Psoas muscle (tissue), 8 donors: ENCODE results near the gene KPNA4. TPM values are rescaled to one million over a fixed set of nuclear protein-coding genes. Genes with fewer than 3 reads are reported as not detected.
"Not testable (repeated sequence)": the region's sequence is repeated elsewhere in the genome, so short reads cannot be mapped to it uniquely, and the experiment has no call there.

Experiments
- ATAC-seq, 4 donors: fragments of 200-7000 bp; cut with Tn5 transposase; one replicate each; pipeline ENCODE4 v1.9.1; 2020; ENCODE audit warnings: moderate library complexity in 3 of 4, mild to moderate bottlenecking in 2 of 4
- DNase-seq, 2 donors: peaks; one replicate each; pipeline ENCODE4 v3.0.0-alpha.2; 2020
- H3K27ac ChIP-seq: fragments of 200-600 bp; one replicate; pipeline ENCODE4 v1.8.0; 2022
- H3K27me3 ChIP-seq, 3 donors: fragments of 200-600 bp in 1 of 3; one replicate each; pipeline versions ENCODE4 v1.6.1 to v1.8.0; 2013 to 2022; ENCODE audit warnings: low read length in 2 of 3, mild to moderate bottlenecking in 2 of 3, moderate library complexity in 1 of 3; ENCODE audit not compliant: insufficient read depth in 3 of 3
- H3K36me3 ChIP-seq, 2 donors: fragments of 200-600 bp in 1 of 2; one replicate each; pipeline versions ENCODE4 v1.6.1 to v1.8.0; 2013 to 2022; ENCODE audit warnings: low read depth in 1 of 2, mild to moderate bottlenecking in 1 of 2, moderate library complexity in 1 of 2; ENCODE audit not compliant: insufficient read depth in 1 of 2
- H3K4me1 ChIP-seq: fragments of 200-600 bp; one replicate; pipeline ENCODE4 v1.8.0; 2022
- H3K4me3 ChIP-seq: fragments of 200-600 bp; one replicate; pipeline ENCODE4 v1.8.0; 2022; ENCODE audit warnings: mild to moderate bottlenecking
- H3K9me3 ChIP-seq: fragments of 200-600 bp; one replicate; pipeline ENCODE4 v1.8.0; 2022
- WGBS, 3 donors: extraction: QIAGEN DNeasy Blood & Tissue Kit; methylation state at CpG; one replicate each; pipeline versions ENCODE4 v1.1.6 to v1.1.7; 2013; 5-methylcytosine and 5-hydroxymethylcytosine counted together
- intact Hi-C, 2 donors: fragments of 100-400 bp; cut with DNase I; formaldehyde crosslinking; loops; one replicate each; pipeline versions ENCODE4 v1.11.0 to v1.14.2; 2022
- polyA plus RNA-seq, 3 donors: library from polyadenylated mRNA; stranded (reverse); fragments of 200-250 nt; gene quantifications; one replicate each; pipeline ENCODE4 v1.2.3, GENCODE V29; 2013
- total RNA-seq, 4 donors: library from RNA; stranded (reverse); fragmentation: NEBNext Ultra II Directional in 2 of 4; extraction: Animal tissue kit (Norgen Biotek cat#: 25700) in 2 of 4; gene quantifications; one replicate each; pipeline versions ENCODE4 v1.2.1 to v1.2.4, GENCODE V29; 2021 to 2023
- TF ChIP-seq, protein P1 (sequence below): fragments of 200-600 bp; IDR thresholded peaks from one replicate; pipeline ENCODE4 v1.8.0; 2022; ENCODE audit warnings: antibody characterized with exemption
- donor health status: healthy with polysubstance abuse.
- donor health status: DM: no; HTN: no; CAD: no; lungs with moderate emphysema.
- donor health status: Bipolar disorder and iron deficiency.
- donor health status: healthy.
- donor health status: DM: yes; HTN: yes; CAD: no.
- donor health status: DM: no; HTN: no; CAD: no.
- donor health status: DM: no; HTN: no; CAD: no.
- donor health status: DM: yes; HTN: yes; CAD: no.

Gene KPNA4
- total and polyA plus RNA-seq, 7 donors: 48.5 to 236 (median 197) TPM

DNA sequence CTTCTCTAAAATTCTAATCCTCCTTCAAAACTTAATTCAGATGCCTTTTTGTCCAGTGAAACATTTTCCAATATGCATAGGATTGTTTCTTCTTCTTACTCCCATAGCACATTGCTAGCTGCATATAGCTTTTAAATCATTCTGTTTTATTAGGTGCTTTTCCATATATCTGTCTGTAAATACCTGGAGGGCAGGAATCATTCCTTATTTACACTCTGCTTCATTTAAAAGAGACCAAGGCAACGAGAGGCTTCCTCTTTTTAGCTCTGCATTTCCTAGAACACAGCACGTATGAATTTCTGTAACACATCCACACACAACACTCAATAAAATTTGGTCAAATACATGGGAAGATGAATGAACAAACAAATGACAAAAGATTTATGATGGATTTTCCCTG is 43.5 kb upstream of the KPNA4 start:
- Histone ChIP-seq H3K27me3 (no peaks in the 10 kb centered on the region), H3K4me1 (no peaks in the 10 kb centered on the region), H3K4me3 (no peak overlapping the region), H3K36me3 (no peaks in the 10 kb centered on the region), H3K27ac (no peak overlapping the region), H3K9me3 (no peaks in the 10 kb centered on the region)
- intact Hi-C loops: no loop called here
- TF ChIP-seq, protein P1, sequence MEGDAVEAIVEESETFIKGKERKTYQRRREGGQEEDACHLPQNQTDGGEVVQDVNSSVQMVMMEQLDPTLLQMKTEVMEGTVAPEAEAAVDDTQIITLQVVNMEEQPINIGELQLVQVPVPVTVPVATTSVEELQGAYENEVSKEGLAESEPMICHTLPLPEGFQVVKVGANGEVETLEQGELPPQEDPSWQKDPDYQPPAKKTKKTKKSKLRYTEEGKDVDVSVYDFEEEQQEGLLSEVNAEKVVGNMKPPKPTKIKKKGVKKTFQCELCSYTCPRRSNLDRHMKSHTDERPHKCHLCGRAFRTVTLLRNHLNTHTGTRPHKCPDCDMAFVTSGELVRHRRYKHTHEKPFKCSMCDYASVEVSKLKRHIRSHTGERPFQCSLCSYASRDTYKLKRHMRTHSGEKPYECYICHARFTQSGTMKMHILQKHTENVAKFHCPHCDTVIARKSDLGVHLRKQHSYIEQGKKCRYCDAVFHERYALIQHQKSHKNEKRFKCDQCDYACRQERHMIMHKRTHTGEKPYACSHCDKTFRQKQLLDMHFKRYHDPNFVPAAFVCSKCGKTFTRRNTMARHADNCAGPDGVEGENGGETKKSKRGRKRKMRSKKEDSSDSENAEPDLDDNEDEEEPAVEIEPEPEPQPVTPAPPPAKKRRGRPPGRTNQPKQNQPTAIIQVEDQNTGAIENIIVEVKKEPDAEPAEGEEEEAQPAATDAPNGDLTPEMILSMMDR: no peak
- ATAC-seq (no peak), DNase-seq (no peak)
- 66 to 74% (median 66%) methylated on average over 2 of the region's 2 CpGs for WGBS, 3 donors

DNA sequence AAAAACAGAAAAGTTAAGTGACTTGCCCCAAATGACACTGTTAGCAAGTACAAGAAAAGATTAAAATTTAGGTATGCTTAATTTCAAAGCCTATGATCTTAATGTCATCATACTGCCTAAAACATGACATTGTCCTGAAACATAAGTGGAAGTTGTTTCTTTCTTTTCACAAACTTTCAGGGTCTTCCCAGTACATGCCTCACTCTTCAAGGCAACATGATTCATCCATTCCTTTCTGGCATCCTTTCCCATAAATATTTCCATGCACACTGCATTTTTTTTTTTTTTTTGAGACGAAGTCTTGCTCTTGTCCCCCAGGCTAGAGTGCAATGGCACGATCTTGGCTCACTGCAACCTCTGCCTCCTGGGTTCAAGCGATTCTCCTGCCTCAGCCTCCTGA is 42.5 kb upstream of the KPNA4 start:
- Histone ChIP-seq H3K36me3 (no peaks in the 10 kb centered on the region), H3K9me3 (no peaks in the 10 kb centered on the region), H3K27ac (no peak overlapping the region), H3K27me3 (no peaks in the 10 kb centered on the region), H3K4me3 (no peak overlapping the region), H3K4me1 (no peaks in the 10 kb centered on the region)
- intact Hi-C loops: no loop called here
- 49 to 85% (median 74%) methylated on average over 3 of the region's 3 CpGs for WGBS, 3 donors
- DNase-seq (no peak), ATAC-seq (no peak)
- TF ChIP-seq, protein P1: no peak

DNA sequence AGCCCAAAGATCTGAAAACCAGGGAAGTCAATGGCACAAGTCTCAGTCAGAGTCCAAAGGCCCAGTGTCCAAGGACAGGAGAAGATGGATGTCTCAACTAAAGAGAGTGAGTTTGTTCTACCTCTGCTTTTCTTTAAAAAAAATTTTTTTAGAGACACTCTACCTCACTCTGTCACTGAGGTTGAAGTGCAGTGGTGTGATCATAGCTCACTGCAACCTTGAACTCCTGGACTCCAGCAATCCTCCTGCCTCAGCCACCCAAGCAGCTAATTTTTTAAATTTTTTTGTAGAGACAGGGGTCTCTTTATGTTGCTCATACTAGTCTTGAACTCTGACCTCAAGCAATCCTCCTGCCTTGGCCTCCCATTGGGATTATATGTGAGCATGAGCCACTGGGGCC is 39.9 kb upstream of the KPNA4 start:
- intact Hi-C loops: no loop called here
- H3K36me3 ChIP-seq: no peaks in the 10 kb centered on the region
- H3K9me3 ChIP-seq: no peaks in the 10 kb centered on the region
- ATAC-seq (no peak), DNase-seq (no peak)
- H3K4me1 ChIP-seq: no peaks in the 10 kb centered on the region
- TF ChIP-seq, protein P1: no peak
- H3K27ac ChIP-seq: no peak overlapping the region
- H3K4me3 ChIP-seq: no peak overlapping the region
- no peaks in the 10 kb centered on the region for H3K27me3 ChIP-seq

DNA sequence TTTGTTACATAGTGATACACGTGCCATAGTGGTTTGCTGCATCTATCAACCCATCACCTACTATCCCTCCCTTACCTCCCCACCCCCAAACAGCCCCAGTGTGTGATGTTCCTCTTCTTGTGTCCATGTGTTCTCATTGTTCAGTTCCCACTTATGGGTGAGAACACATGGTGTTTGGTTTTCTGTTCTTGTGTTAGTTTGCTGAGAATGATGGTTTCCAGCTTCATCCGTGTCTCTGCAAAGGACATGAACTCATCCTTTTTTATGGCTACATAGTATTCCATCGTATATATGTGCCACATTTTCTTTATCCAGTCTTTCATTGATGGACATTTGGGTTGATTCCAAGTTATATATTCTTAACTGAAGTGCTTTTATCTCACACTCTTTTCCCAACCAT is 38.5 kb upstream of the KPNA4 start:
- 84 to 88% (median 86%) methylated on average over 3 of the region's 3 CpGs for WGBS, 3 donors
- DNase-seq, intact Hi-C loops, H3K36me3 ChIP-seq, H3K9me3 ChIP-seq, ATAC-seq, H3K4me3 ChIP-seq, H3K4me1 ChIP-seq, H3K27ac ChIP-seq, H3K27me3 ChIP-seq: not testable (repeated sequence)

DNA sequence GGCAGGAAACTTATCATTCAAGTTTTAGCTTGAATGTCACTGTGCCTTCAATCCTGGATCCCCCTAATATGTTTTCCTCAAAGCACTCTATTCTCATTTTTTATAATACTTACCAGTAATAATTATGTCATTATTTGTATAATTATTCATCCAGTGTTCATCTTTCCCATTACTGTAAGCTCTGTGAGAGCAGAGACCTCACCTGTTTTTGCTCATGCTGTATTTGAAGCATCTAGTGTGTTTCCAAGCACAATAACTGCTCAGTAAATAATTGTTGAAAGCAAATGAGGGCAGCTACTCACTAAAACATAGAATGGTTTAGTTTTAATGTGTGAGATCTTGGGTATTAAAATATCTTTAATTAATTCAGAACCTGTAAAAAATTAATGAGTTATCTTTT is 36.9 kb upstream of the KPNA4 start:
- Histone ChIP-seq H3K36me3 (no peaks in the 10 kb centered on the region), H3K4me1 (no peaks in the 10 kb centered on the region), H3K9me3 (no peaks in the 10 kb centered on the region), H3K4me3 (no peak overlapping the region), H3K27me3 (no peaks in the 10 kb centered on the region), H3K27ac (no peak overlapping the region)
- no peak for DNase-seq
- TF ChIP-seq, protein P1: no peak
- ATAC-seq: no peak
- intact Hi-C loops: no loop called here
